GM12892 (cell line): ENCODE measurements around the gene LNPEP.

Experiments used
- DNase-seq: peaks from one replicate; pipeline ENCODE4 v3.0.0; 2011; ENCODE audit not compliant: insufficient read length
- FAIRE-seq: peaks from 2 replicates; lab custom pipeline; 2011; peaks lifted over from hg19 to GRCh38; lab: Jason Lieb, UNC
- POLR2A ChIP-seq: IDR thresholded peaks from 2 replicates; pipeline ENCODE4 v1.6.1; 2011; ENCODE audit warnings: low read depth, low read length, control low read depth
- POLR2AphosphoS5 ChIP-seq: IDR thresholded peaks from 2 replicates; pipeline ENCODE4 v1.6.1; 2011; ENCODE audit warnings: low read depth, low read length, control low read depth
- TAF1 ChIP-seq: IDR thresholded peaks from 2 replicates; pipeline ENCODE4 v1.6.1; 2011; ENCODE audit warnings: low read depth, mild to moderate bottlenecking, control low read depth, low read length, borderline replicate concordance

The LNPEP gene

GRCh38 chr5:97009921-97010320, 74.0 kb downstream of the LNPEP start:
- TF ChIP-seq POLR2A: no peak
- no peak for TF ChIP-seq TAF1
- DNase-seq: no peak
- FAIRE-seq: no peak

- TF ChIP-seq POLR2A: no peak
- TF ChIP-seq POLR2AphosphoS5: no peak
- no peak for TF ChIP-seq TAF1
- DNase-seq (no peak), FAIRE-seq (no peak)
Measured at GRCh38 chr5:97010606-97011005, 74.7 kb downstream of the LNPEP start.

- TF ChIP-seq POLR2AphosphoS5 (no peak), POLR2A (no peak), TAF1 (no peak)
- FAIRE-seq (peak; percentile 33), DNase-seq (no peak)
Measured at GRCh38 chr5:97011567-97011966, 75.7 kb downstream of the LNPEP start.

GRCh38 chr5:97019435-97020117, 83.7 kb downstream of the LNPEP start:
- DNase-seq (no peak), FAIRE-seq (no peak)
- TF ChIP-seq POLR2A (no peak), TAF1 (no peak), POLR2AphosphoS5 (no peak)

- DNase-seq: no peak
- no peak for TF ChIP-seq POLR2A
- no peak for TF ChIP-seq POLR2AphosphoS5
- TF ChIP-seq TAF1: no peak
- FAIRE-seq: no peak
Measured at GRCh38 chr5:97021416-97021815, 85.5 kb downstream of the LNPEP start.

- TF ChIP-seq POLR2AphosphoS5: no peak
- TF ChIP-seq TAF1: no peak
- TF ChIP-seq POLR2A: no peak
Measured at GRCh38 chr5:97022898-97023297, 87.0 kb downstream of the LNPEP start.

GRCh38 chr5:97026721-97027120, 90.8 kb downstream of the LNPEP start:
- no peak for FAIRE-seq
- no peak for DNase-seq
- no peak for TF ChIP-seq POLR2AphosphoS5
- TF ChIP-seq TAF1: no peak
- no peak for TF ChIP-seq POLR2A

More at GRCh38 chr5:97022898-97023297, 87.0 kb downstream of the LNPEP start:
- DNase-seq (no peak), FAIRE-seq (no peak)

- DNase-seq (no peak), FAIRE-seq (peak; percentile 9)
- TF ChIP-seq POLR2A (no peak), TAF1 (no peak), POLR2AphosphoS5 (no peak)
Measured at GRCh38 chr5:97037819-97038218, 101.9 kb downstream of the LNPEP start.

GRCh38 chr5:97041239-97041638, 105.4 kb downstream of the LNPEP start:
- no peak for DNase-seq
- peak; percentile 30 for FAIRE-seq
- TF ChIP-seq POLR2A (no peak), POLR2AphosphoS5 (no peak), TAF1 (no peak)

GRCh38 chr5:97042996-97043395, 107.1 kb downstream of the LNPEP start:
- FAIRE-seq (no peak), DNase-seq (no peak)
- TF ChIP-seq TAF1 (no peak), POLR2A (no peak), POLR2AphosphoS5 (no peak)

- DNase-seq (no peak), FAIRE-seq (no peak)
- TF ChIP-seq POLR2AphosphoS5: no peak
- no peak for TF ChIP-seq POLR2A
- no peak for TF ChIP-seq TAF1
Measured at GRCh38 chr5:97043511-97043910, 107.6 kb downstream of the LNPEP start.

- FAIRE-seq (no peak), DNase-seq (no peak)
- TF ChIP-seq POLR2A: no peak
- TF ChIP-seq POLR2AphosphoS5: no peak
- no peak for TF ChIP-seq TAF1
Measured at GRCh38 chr5:97044052-97044451, 108.2 kb downstream of the LNPEP start.
